DOHH2 (cell line): ENCODE data around the gene SMARCA4.

Experiments used
- H3F3A ChIP-seq: fragments of 200-600 bp; sonication (generic), shearing (Covaris generic); 2 replicates; pipeline ENCODE4 v1.6.0; 2016; ENCODE audit warnings: antibody characterized with exemption, mild to moderate bottlenecking; ENCODE audit not compliant: control insufficient read depth, insufficient read depth
- H3K27ac ChIP-seq: fragments of 200-600 bp; sonication (generic); 2 replicates; pipeline ENCODE4 v1.5.1; 2014; ENCODE audit warnings: low read depth, mild to moderate bottlenecking, low read length, moderate library complexity
- H3K27me3 ChIP-seq: fragments of 200-600 bp; sonication (generic); 2 replicates; pipeline ENCODE4 v1.6.1; 2014; ENCODE audit warnings: mild to moderate bottlenecking, low read length, mixed read lengths; ENCODE audit not compliant: control insufficient read depth
- H3K36me3 ChIP-seq: fragments of 200-600 bp; sonication (generic); 2 replicates; pipeline ENCODE4 v1.6.1; 2014; ENCODE audit warnings: mild to moderate bottlenecking, low read length, moderate library complexity, mixed read lengths; ENCODE audit not compliant: control insufficient read depth
- H3K4me1 ChIP-seq: fragments of 200-600 bp; sonication (generic); 2 replicates; pipeline ENCODE4 v1.6.1; 2014; ENCODE audit warnings: mild to moderate bottlenecking, low read length, mixed read lengths; ENCODE audit not compliant: control insufficient read depth
- H3K4me2 ChIP-seq: fragments of 200-600 bp; sonication (generic); 2 replicates; pipeline ENCODE4 v1.6.0; 2014; ENCODE audit warnings: mild to moderate bottlenecking, low read length, moderate library complexity
- H3K4me3 ChIP-seq: fragments of 200-600 bp; sonication (generic); 2 replicates; pipeline ENCODE4 v1.5.1; 2014; ENCODE audit warnings: mild to moderate bottlenecking, low read length, mixed read lengths
- H3K79me2 ChIP-seq: fragments of 200-600 bp; sonication (generic); 2 replicates; pipeline ENCODE4 v1.6.1; 2014; ENCODE audit warnings: mild to moderate bottlenecking, low read length, mixed read lengths; ENCODE audit not compliant: control insufficient read depth
- H3K9me2 ChIP-seq: fragments of 200-600 bp; sonication (generic); replicated peaks from 2 replicates; pipeline ENCODE4 v1.6.1; 2014; ENCODE audit warnings: mild to moderate bottlenecking, low read length, mixed read lengths; ENCODE audit not compliant: control insufficient read depth
- H3K9me3 ChIP-seq: fragments of 200-600 bp; sonication (generic); 2 replicates; pipeline ENCODE4 v1.6.1; 2014; ENCODE audit warnings: antibody characterized with exemption, low read length, mixed read lengths; ENCODE audit not compliant: control insufficient read depth, insufficient read depth
- H4K20me1 ChIP-seq: fragments of 200-600 bp; sonication (generic); 2 replicates; pipeline ENCODE4 v1.6.0; 2014; ENCODE audit warnings: low read depth, mild to moderate bottlenecking, antibody characterized with exemption, low read length, moderate library complexity; ENCODE audit not compliant: control insufficient read depth, insufficient read depth
- CTCF ChIP-seq: fragments of 200-600 bp; sonication (generic); IDR thresholded peaks from one replicate; pipeline ENCODE4 v1.5.1; 2014; ENCODE audit warnings: antibody characterized with exemption, mild to moderate bottlenecking, low read depth, low read length; ENCODE audit not compliant: poor library complexity, severe bottlenecking
- EZH2phosphoT487 ChIP-seq: fragments of 200-600 bp; sonication (generic); IDR thresholded peaks from 2 replicates; pipeline ENCODE4 v1.6.1; 2017; ENCODE audit warnings: borderline replicate concordance, mild to moderate bottlenecking, antibody characterized with exemption, low read length, moderate library complexity, mixed read lengths

Gene SMARCA4

DNA sequence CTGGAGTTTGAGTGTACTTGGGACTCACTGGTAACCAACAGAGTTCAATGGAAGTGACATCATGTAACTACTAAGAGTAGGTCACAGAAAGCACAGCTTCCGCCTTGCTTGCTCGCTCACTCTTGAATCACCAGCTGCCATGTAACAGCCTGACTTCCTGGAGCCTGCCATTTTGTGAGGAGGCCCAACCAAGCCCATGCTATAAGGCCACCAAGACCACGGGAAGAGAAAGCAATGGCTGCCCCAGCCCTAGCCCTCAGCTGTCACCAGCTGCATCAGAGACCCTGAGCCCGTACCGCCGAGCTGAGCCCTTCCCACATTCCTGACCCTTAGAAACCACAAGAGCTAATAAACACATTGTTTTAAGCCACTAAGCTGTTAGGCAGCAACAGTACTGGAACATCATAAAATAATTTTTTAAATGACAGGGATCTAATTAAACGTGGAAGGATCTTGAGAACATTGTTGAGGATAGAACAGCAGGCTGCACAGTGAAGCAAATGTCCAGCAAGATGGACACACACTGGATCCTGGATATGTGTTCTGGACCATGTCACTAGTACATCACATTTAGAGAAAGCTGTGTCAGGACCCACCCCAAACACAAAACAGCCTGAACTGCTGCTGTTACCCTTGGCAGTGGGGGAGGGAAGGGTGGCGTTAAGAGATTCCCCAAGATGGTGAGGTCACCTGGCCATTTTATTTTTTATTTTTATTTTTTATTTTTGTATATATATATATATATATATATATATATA, 106.7 kb downstream of the SMARCA4 start:
- Histone ChIP-seq H3K9me3 (no peaks in the 10 kb centered on the region), H3K79me2 (no peaks in the 10 kb centered on the region), H3K9me2 (no peaks in the 10 kb centered on the region), H3K4me3 (no peak overlapping the region), H3K36me3 (peaks cover 32% of the 10 kb centered on the region), H4K20me1 (no peaks in the 10 kb centered on the region), H3K27me3 (no peaks in the 10 kb centered on the region), H3K4me2 (no peak overlapping the region), H3F3A (peaks cover 9% of the 10 kb centered on the region), H3K4me1 (peaks cover 14% of the 10 kb centered on the region), H3K27ac (no peak overlapping the region)
- no peak for TF ChIP-seq EZH2phosphoT487
- TF ChIP-seq CTCF: no peak

DNA sequence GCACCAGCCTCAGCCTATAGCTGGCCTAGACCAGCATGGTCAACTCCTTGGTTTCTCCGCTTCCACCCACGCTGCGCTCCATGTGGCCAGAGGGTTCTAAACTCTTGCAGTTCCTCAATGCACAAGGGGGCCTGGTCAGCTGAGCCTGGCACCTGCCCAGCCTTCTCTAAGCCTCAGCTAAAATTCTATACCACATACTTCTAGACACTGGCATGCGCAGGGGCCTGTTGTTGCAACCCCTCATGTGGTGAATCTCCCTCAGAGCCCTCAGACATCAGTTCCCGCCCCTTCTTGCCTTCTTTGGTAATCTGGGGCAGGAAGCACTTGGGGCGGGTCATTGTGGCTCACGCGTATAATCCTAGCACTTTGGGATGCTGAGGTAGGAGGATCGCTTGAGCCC, 108.7 kb downstream of the SMARCA4 start:
- Histone ChIP-seq H3K27me3 (no peaks in the 10 kb centered on the region), H3K27ac (no peak overlapping the region), H3K4me2 (no peak overlapping the region), H4K20me1 (no peaks in the 10 kb centered on the region), H3F3A (peaks cover 13% of the 10 kb centered on the region), H3K79me2 (no peaks in the 10 kb centered on the region), H3K4me1 (peaks cover 32% of the 10 kb centered on the region), H3K9me2 (no peaks in the 10 kb centered on the region), H3K4me3 (no peak overlapping the region), H3K36me3 (peaks cover 22% of the 10 kb centered on the region), H3K9me3 (no peaks in the 10 kb centered on the region)
- TF ChIP-seq EZH2phosphoT487 (no peak), CTCF (no peak)

GRCh38 chr19:11070123-11070522, 109.3 kb downstream of the SMARCA4 start:
- Histone ChIP-seq H3K4me1 (peaks cover 38% of the 10 kb centered on the region), H3K9me2 (no peaks in the 10 kb centered on the region), H3K4me2 (no peak overlapping the region), H3F3A (peaks cover 13% of the 10 kb centered on the region), H3K27ac (no peak overlapping the region), H4K20me1 (no peaks in the 10 kb centered on the region), H3K79me2 (no peaks in the 10 kb centered on the region), H3K36me3 (peaks cover 16% of the 10 kb centered on the region), H3K9me3 (no peaks in the 10 kb centered on the region), H3K27me3 (no peaks in the 10 kb centered on the region), H3K4me3 (no peak overlapping the region)
- no peak for TF ChIP-seq EZH2phosphoT487
- TF ChIP-seq CTCF: no peak
